Measurements from ENCODE around the gene MTFR1L. TPM values are rescaled to one million over a fixed set of nuclear protein-coding genes. Genes with fewer than 3 reads are reported as not detected.

Gene MTFR1L
- total and polyA plus RNA-seq, 9 of the 15 experiments (the other 6 are each of a cell fraction or from before 2014, with no cell fraction given) = 41.4 to 98.5 (median 53.7) TPM

DNA sequence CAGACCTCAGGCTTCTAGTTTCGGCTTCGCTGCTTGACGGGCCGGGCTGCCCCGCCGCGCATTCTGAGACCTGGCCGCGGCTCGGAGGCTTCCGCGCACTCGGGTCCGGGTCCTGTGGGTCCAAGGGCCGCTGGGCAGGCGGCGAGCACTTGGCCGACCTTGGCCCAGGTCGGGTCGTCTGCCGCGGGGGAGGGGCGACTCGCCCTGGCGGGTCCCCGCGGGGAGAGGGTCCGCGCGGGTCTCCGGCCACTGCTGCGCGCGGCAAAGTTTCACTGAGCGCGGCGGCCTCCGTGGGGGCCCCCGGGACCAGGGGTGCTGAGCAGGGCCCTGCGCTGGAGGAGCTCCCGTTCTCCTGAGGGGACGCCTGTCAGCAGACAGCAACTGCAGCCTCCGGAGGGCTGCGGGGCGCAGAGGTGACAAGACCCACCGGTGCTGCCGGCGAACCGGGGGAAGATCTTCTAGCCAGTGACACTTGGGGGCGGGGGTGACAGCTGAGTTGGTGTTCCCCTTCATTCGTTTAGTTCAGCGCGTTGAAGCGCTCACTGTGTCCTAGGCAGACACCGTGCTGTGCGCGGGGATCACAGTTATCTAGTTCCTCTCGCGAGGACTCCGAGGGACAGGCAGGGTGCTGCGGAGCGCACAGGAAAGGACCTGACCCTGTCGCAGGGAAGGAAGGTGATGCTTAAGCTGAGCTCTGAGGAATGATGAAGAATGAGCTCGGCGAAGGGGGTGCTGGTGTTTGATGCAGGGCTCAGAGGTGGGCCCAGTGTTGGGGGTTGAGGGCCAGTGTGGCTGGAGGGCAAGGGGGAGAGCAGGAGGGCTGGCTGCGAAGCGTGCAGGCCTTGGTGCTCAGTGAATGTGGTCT lies 725 bp downstream of the MTFR1L start (continued):
- TF ChIP-seq E2F1 (CRISPR knock-in tag; IDR thresholded peaks at IDR 0.05) = no peak; the same call in 1 of the 2 replicates
- no peak for TF ChIP-seq KLF10 (CRISPR knock-in tag; IDR thresholded peaks at IDR 0.05)
- no peak for TF ChIP-seq CLOCK (CRISPR knock-in tag; IDR thresholded peaks at IDR 0.05; ENCODE audit: borderline replicate concordance)
- 0 out of 2 replicates have a peak, but pooled peaks have one; percentile 21 for TF ChIP-seq SRSF1 (IDR thresholded peaks at IDR 0.05; ENCODE audit: low read depth, low read length)
- TF ChIP-seq ZBTB12 (CRISPR knock-in tag; IDR thresholded peaks at IDR 0.05) = no peak
- no peak for TF ChIP-seq DDX20 (tag; IDR thresholded peaks at IDR 0.05; ENCODE audit: low read depth)
- TF ChIP-seq ESRRB (CRISPR knock-in tag; IDR thresholded peaks at IDR 0.05; ENCODE audit: borderline replicate concordance) = no peak
- TF ChIP-seq ZNF274 (IDR thresholded peaks at IDR 0.05; ENCODE audit: borderline replicate concordance, low read depth, low read length) = no peak
- TF ChIP-seq HIVEP1 (CRISPR knock-in tag; IDR thresholded peaks at IDR 0.05) = no peak
- 0 out of 2 replicates have a peak, but pooled peaks have one; percentile 41 for TF ChIP-seq MYNN (IDR thresholded peaks at IDR 0.05)
- no peak for TF ChIP-seq MYNN (CRISPR knock-in tag; IDR thresholded peaks at IDR 0.05)
- TF ChIP-seq ZNF699 (CRISPR knock-in tag; IDR thresholded peaks at IDR 0.05; ENCODE audit: insufficient replicate concordance) = no peak
- no peak for TF ChIP-seq ZNF79 (CRISPR knock-in tag; IDR thresholded peaks at IDR 0.05; ENCODE audit: low read depth)
